Loucy (cell line): ENCODE measurements around the gene WDR31.

Experiments
- CTCF ChIP-seq: fragments of 200-600 bp; sonication (generic); conservative IDR thresholded peaks from 2 replicates; pipeline ENCODE4 v1.5.1; 2014; ENCODE audit warnings: mild to moderate bottlenecking, antibody characterized with exemption, low read length
- EZH2phosphoT487 ChIP-seq: fragments of 200-600 bp; IDR thresholded peaks from 2 replicates; pipeline ENCODE4 v1.6.1; 2018; ENCODE audit warnings: antibody characterized with exemption, mild to moderate bottlenecking, moderate library complexity, borderline replicate concordance

- TF ChIP-seq CTCF: no peak
- TF ChIP-seq EZH2phosphoT487: no peak
Measured at GRCh38 chr9:113313261-113313660, 26.8 kb downstream of the WDR31 start.
